ENCODE measurements around the gene IL4R.

- no peak for TF ChIP-seq CTCF (IDR thresholded peaks at IDR 0.05)
- no peak for TF ChIP-seq POLR2A (IDR thresholded peaks at IDR 0.05)
- TF ChIP-seq EP300 (IDR thresholded peaks at IDR 0.05): no peak
These were observed 15.6 kb upstream of the IL4R start for GRCh38 chr16:27298132-27298531.
